Measurements from ENCODE around the gene ZNF888.

ZNF888 gene

DNA sequence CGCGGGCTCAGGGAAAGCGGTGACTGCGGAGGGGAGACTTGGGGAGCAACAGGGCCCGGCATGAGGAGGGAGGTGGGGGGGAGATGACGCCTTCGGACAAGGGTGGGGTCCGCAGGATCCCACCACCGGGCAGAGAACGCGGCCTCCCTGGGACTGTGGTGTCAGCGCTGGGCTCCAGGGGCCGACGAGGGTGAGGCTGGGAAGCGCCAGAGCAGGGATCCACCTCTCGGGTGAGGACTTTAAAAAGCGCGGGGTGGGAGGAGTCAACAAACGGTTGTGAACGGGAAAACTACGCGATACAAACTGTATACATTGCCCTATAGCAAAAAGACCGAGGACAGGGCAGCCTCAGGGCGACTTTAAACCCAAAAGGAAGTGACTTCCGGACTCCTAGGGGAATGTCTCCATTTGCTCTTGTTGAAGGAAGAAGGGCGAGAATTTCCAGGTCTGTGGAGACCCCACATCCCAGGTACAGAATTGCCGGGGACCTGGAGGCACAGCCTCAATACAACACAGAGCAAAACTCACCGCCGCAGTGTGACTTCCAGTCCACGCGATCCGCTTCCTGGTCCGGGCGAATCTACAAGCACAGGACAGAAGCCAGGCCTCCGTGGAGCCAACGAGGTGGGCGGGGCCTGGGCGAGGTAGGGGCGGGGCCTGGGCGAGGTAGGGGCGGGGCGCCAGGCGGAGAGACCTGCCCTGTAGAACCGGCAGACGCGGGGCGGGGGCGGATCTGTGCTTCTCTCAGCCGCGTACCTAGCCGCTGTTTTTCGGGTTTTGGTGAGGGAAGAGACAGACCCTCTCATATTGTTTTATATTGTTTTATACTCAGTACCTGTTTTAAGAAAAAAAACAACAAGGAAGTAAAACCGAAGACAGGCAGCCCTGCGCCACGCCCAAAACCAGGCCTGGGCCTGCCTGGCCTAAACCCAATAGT is at the start of gene ZNF888:
ZNF888 (minus strand) TSS at position 588 of the 937 bp plus-strand sequence. CDS start 5,555 bp downstream, outside the sequence.
- TF ChIP-seq, protein P1, sequence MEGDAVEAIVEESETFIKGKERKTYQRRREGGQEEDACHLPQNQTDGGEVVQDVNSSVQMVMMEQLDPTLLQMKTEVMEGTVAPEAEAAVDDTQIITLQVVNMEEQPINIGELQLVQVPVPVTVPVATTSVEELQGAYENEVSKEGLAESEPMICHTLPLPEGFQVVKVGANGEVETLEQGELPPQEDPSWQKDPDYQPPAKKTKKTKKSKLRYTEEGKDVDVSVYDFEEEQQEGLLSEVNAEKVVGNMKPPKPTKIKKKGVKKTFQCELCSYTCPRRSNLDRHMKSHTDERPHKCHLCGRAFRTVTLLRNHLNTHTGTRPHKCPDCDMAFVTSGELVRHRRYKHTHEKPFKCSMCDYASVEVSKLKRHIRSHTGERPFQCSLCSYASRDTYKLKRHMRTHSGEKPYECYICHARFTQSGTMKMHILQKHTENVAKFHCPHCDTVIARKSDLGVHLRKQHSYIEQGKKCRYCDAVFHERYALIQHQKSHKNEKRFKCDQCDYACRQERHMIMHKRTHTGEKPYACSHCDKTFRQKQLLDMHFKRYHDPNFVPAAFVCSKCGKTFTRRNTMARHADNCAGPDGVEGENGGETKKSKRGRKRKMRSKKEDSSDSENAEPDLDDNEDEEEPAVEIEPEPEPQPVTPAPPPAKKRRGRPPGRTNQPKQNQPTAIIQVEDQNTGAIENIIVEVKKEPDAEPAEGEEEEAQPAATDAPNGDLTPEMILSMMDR (IDR thresholded peaks at IDR 0.05) = peak; percentile 35
- Histone ChIP-seq H3K4me3 (ENCODE audit: low read depth in 1 of 2, low read length in 1 of 2) (peak within 1 kb of the TSS; percentile 89 to 96), H3K9me3 (no peaks in the 10 kb centered on the region), H3K27ac (peak within 1 kb of the TSS; percentile 78), H3K4me1 (ENCODE audit: control insufficient read depth in 1 of 2, insufficient read depth in 1 of 2, low read depth in 1 of 2, low read length in 1 of 2) (peaks cover 22% of the 10 kb centered on the region in 2 experiments), H3K36me3 (peaks cover 3% of the 10 kb centered on the region), H3K27me3 (no peaks in the 10 kb centered on the region)

DNA sequence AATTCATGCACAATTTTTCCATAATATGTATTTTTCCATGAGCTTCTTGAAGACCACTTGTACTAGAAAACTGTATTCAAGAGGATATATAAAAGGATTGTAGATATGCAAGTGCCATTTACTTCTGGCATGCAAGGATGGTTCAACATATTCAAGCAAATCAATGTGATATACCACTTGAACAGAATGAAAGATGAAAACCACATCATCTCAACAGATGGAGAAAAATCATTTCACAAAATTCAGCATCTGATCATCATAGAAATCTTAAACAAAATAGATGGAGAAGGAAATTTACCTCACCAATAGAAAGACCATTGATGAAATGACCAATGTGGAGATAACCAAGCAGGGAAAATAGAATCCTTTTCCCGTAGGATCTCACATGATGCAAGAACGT is 44.5 kb upstream of the ZNF888 start:
- Histone ChIP-seq H3K27me3 (no peaks in the 10 kb centered on the region), H3K4me3 (ENCODE audit: low read depth in 1 of 2, low read length in 1 of 2) (no peak overlapping the region)
- TF ChIP-seq, protein P1 (IDR thresholded peaks at IDR 0.05) = no peak

GRCh38 chr19:52963247-52963618 is 40.0 kb upstream of the ZNF888 start:
- TF ChIP-seq, protein P1 (IDR thresholded peaks at IDR 0.05) = no peak
- H3K36me3 ChIP-seq = no peaks in the 10 kb centered on the region
- H3K4me1 ChIP-seq (ENCODE audit: control insufficient read depth in 1 of 2, insufficient read depth in 1 of 2, low read depth in 1 of 2, low read length in 1 of 2) = peaks cover 15 to 17% of the 10 kb centered on the region in 2 experiments
- H3K4me3 ChIP-seq (ENCODE audit: low read depth in 1 of 2, low read length in 1 of 2) = peak overlapping the region; percentile 75 to 85
- no peaks in the 10 kb centered on the region for H3K27me3 ChIP-seq
- H3K27ac ChIP-seq = peak overlapping the region; percentile 72
- peaks cover 4% of the 10 kb centered on the region for H3K9me3 ChIP-seq

More for the DNA sequence above, 44.5 kb upstream of the ZNF888 start:
- Histone ChIP-seq H3K9me3 (peaks cover 14% of the 10 kb centered on the region), H3K27ac (no peak overlapping the region), H3K36me3 (no peaks in the 10 kb centered on the region), H3K4me1 (ENCODE audit: control insufficient read depth in 1 of 2, insufficient read depth in 1 of 2, low read depth in 1 of 2, low read length in 1 of 2) (peaks cover 7 to 8% of the 10 kb centered on the region in 2 experiments)

GRCh38 chr19:52962394-52963246 is 39.4 kb upstream of the ZNF888 start, which contains the start of gene ZNF816:
Gene ZNF816 (minus strand): TSS chr19:52962881. CDS start chr19:52956089, 6,792 bp downstream.
- H3K27ac ChIP-seq = peak within 1 kb of the TSS; percentile 72
- H3K36me3 ChIP-seq = no peaks in the 10 kb centered on the region
- peaks cover 15 to 17% of the 10 kb centered on the region in 2 experiments for H3K4me1 ChIP-seq (ENCODE audit: control insufficient read depth in 1 of 2, insufficient read depth in 1 of 2, low read depth in 1 of 2, low read length in 1 of 2)
- H3K9me3 ChIP-seq = peaks cover 8% of the 10 kb centered on the region
- H3K4me3 ChIP-seq (ENCODE audit: low read depth in 1 of 2, low read length in 1 of 2) = peak within 1 kb of the TSS; percentile 75 to 85
- TF ChIP-seq, protein P1 (IDR thresholded peaks at IDR 0.05) = no peak
- no peaks in the 10 kb centered on the region for H3K27me3 ChIP-seq

- H3K27me3 ChIP-seq = no peaks in the 10 kb centered on the region
- TF ChIP-seq, protein P1 (IDR thresholded peaks at IDR 0.05) = no peak
These were observed 38.8 kb upstream of the ZNF888 start for GRCh38 chr19:52961981-52962380.

More at GRCh38 chr19:52961981-52962380, 38.8 kb upstream of the ZNF888 start:
- Histone ChIP-seq H3K4me3 (ENCODE audit: low read depth in 1 of 2, low read length in 1 of 2) (peak overlapping the region; percentile 75 to 85), H3K4me1 (ENCODE audit: control insufficient read depth in 1 of 2, insufficient read depth in 1 of 2, low read depth in 1 of 2, low read length in 1 of 2) (peaks cover 15 to 17% of the 10 kb centered on the region in 2 experiments), H3K27ac (peak overlapping the region; percentile 72), H3K9me3 (peaks cover 15% of the 10 kb centered on the region), H3K36me3 (no peaks in the 10 kb centered on the region)

Measured in neutrophil (primary cell).